ENCODE measurements around the gene C1QTNF5. TPM values are rescaled to one million over a fixed set of nuclear protein-coding genes. Genes with fewer than 3 reads are reported as not detected.

Gene C1QTNF5
- total and polyA plus RNA-seq, 2 of the 8 experiments (the other 6 are each of a cell fraction or from before 2014, with no cell fraction given): 2.2 to 2.7 TPM

DNA sequence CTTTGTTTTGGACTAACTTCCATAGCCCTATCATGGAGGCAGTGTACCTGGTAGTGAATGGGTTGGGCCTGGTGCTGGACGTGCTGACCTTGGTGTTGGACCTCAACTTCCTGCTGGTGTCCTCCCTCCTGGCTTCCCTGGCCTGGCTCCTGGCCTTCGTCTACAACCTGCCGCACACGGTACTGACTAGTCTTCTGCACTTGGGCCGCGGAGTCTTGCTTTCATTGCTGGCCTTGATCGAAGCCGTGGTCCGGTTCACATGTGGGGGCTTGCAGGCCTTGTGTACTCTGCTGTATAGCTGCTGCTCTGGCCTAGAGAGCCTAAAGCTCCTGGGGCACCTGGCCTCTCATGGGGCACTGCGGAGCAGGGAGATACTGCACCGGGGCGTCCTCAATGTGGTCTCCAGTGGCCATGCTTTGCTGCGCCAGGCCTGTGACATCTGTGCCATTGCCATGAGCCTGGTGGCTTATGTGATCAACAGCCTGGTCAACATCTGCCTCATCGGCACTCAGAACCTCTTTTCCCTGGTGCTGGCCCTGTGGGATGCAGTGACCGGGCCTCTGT is 5.5 kb downstream of the C1QTNF5 start:
- Histone ChIP-seq H3K27ac (ENCODE audit: low read depth, low read length) (peak overlapping the region; percentile 89), H2AFZ (ENCODE audit: low read length) (no peak overlapping the region), H2AK5ac (ENCODE audit: low read depth, low read length) (no peak overlapping the region; the same call in 1 of the 2 replicates), H3K4me3 (ENCODE audit: extremely low read depth in 1 of 4, insufficient read depth in 2 of 4, low read depth in 3 of 4, low read length in 4 of 4) (peak overlapping the region; percentile 92 to 96 (median 96)), H3K4ac (replicated peaks; ENCODE audit: insufficient read length, low read depth, low read length) (peak overlapping the region; percentile 35), H4K5ac (ENCODE audit: insufficient read length, low read depth, low read length) (no peak overlapping the region), H3K18ac (ENCODE audit: extremely low read depth, low read length) (no peak overlapping the region), H3K56ac (replicated peaks; ENCODE audit: insufficient read length, low read depth, low read length) (no peak overlapping the region), H3K79me2 (ENCODE audit: control insufficient read depth in 1 of 2, insufficient read depth in 2 of 2, low read length in 2 of 2) (peaks cover 5 to 26% of the 10 kb centered on the region in 2 experiments; a peak in 3 of 4 replicates), H3K9me3 (ENCODE audit: insufficient read depth in 2 of 2, low read depth in 1 of 2, low read length in 1 of 2) (no peaks in the 10 kb centered on the region), H3K79me1 (ENCODE audit: low read depth, low read length) (peaks cover 12% of the 10 kb centered on the region), H3K36me3 (ENCODE audit: control insufficient read depth in 2 of 4, insufficient read depth in 4 of 4, low read length in 3 of 4) (peaks cover 0 to 6% (median 2%) of the 10 kb centered on the region in 4 experiments; a peak in 1 of 8 replicates), H3K4me2 (ENCODE audit: insufficient read depth in 1 of 2, low read depth in 2 of 2, low read length in 2 of 2) (peak overlapping the region; percentile 96 to 98), H2BK5ac (ENCODE audit: low read depth, low read length) (peak overlapping the region; percentile 24; the same call in 1 of the 2 replicates), H3K9ac (replicated peaks in 1 of 4; ENCODE audit: extremely low read depth in 1 of 4, low read depth in 3 of 4, low read length in 3 of 4) (peak overlapping the region; percentile 35 to 97 (median 94); a peak in 6 of 7 replicates), H4K91ac (replicated peaks; ENCODE audit: insufficient read length, low read length) (no peak overlapping the region), H3K14ac (ENCODE audit: insufficient read length) (no peak overlapping the region), H2BK15ac (ENCODE audit: low read length) (no peak overlapping the region), H2BK20ac (ENCODE audit: low read length) (no peak overlapping the region), H3K27me3 (replicated peaks in 1 of 4; ENCODE audit: control insufficient read depth in 3 of 4, extremely low read depth in 1 of 4, insufficient read depth in 3 of 4, low read length in 3 of 4) (peaks cover 4 to 16% (median 13%) of the 10 kb centered on the region in 4 experiments; a peak in 6 of 7 replicates), H2BK120ac (replicated peaks; ENCODE audit: low read depth, low read length) (no peak overlapping the region), H3K23ac (ENCODE audit: insufficient read length) (no peak overlapping the region), H3K23me2 (ENCODE audit: low read depth, low read length) (peaks cover 11% of the 10 kb centered on the region; the same call in 1 of the 2 replicates), H3K4me1 (replicated peaks in 1 of 4; ENCODE audit: control insufficient read depth in 3 of 4, insufficient read depth in 4 of 4, low read length in 3 of 4) (peaks cover 5 to 27% (median 20%) of the 10 kb centered on the region in 4 experiments), H2BK12ac (ENCODE audit: low read depth, low read length) (peak overlapping the region; percentile 20), H4K8ac (ENCODE audit: extremely low read depth, insufficient read depth, low read length) (peak overlapping the region; percentile 1), H4K20me1 (replicated peaks in 1 of 2; ENCODE audit: control insufficient read depth in 1 of 2, insufficient read depth in 2 of 2, low read length in 2 of 2) (peaks cover 3 to 11% of the 10 kb centered on the region in 2 experiments)
- WGBS, 2 experiments (ENCODE audit: extremely low coverage in 1 of 2, insufficient coverage in 1 of 2, insufficient read length in 1 of 2, insufficient replicate concordance in 2 of 2, low coverage in 1 of 2, low lambda C conversion rate in 2 of 2, missing lambda C conversion rate in 1 of 2): 87% methylated on average over 15 of the region's 15 CpGs; no CpG with 5 or more reads in 1 of the 2 experiments
- POLR2A ChIA-PET (ENCODE audit: partially characterized antibody): interaction anchor here (1.3 to 3.9 kb wide), 4 partner anchors 13 to 34 kb away, joined by 3 to 29 read pairs (median 10); no protein-coding TSS in a partner anchor
- CTCF ChIA-PET (ENCODE audit: partially characterized antibody): interaction anchor here (0.7 to 20.0 kb wide), 5 partner anchors 15 to 788 kb away, joined by 3 to 415 read pairs (median 4); partner anchors contain the start of gene MCAM
- FAIRE-seq (no peak), DNase-seq (ENCODE audit: low read depth in 1 of 2, low spot score in 2 of 2) (no peak)
- TF ChIP-seq RNF2 (IDR thresholded peaks at IDR 0.05; ENCODE audit: borderline replicate concordance, low read depth, low read length, missing control alignments, poor library complexity, severe bottlenecking): no peak
- TF ChIP-seq SRF (IDR thresholded peaks at IDR 0.05; ENCODE audit: low read depth, low read length): no peak
- TF ChIP-seq SIRT6 (IDR thresholded peaks at IDR 0.05; ENCODE audit: low read length): no peak
- TF ChIP-seq NRF1 (IDR thresholded peaks at IDR 0.05; ENCODE audit: low read depth, low read length): no peak
- no peak for TF ChIP-seq ASH2L (IDR thresholded peaks at IDR 0.05; ENCODE audit: low read length)
- TF ChIP-seq BRCA1 (IDR thresholded peaks at IDR 0.05; ENCODE audit: low read depth, low read length): no peak
- no peak for TF ChIP-seq RBBP5 (IDR thresholded peaks at IDR 0.05; ENCODE audit: borderline replicate concordance, low read depth, low read length)
- TF ChIP-seq, protein P1, sequence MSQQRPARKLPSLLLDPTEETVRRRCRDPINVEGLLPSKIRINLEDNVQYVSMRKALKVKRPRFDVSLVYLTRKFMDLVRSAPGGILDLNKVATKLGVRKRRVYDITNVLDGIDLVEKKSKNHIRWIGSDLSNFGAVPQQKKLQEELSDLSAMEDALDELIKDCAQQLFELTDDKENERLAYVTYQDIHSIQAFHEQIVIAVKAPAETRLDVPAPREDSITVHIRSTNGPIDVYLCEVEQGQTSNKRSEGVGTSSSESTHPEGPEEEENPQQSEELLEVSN (IDR thresholded peaks at IDR 0.05): no peak
- TF ChIP-seq, protein P2, sequence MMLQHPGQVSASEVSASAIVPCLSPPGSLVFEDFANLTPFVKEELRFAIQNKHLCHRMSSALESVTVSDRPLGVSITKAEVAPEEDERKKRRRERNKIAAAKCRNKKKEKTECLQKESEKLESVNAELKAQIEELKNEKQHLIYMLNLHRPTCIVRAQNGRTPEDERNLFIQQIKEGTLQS (IDR thresholded peaks at IDR 0.05; ENCODE audit: insufficient read depth, low read depth, low read length): no peak
- no peak for TF ChIP-seq HDAC2 (IDR thresholded peaks at IDR 0.05; ENCODE audit: borderline replicate concordance in 1 of 2, low read depth in 2 of 2, low read length in 2 of 2)

Data from H1 (cell line).